ENCODE measurements around the gene PRRG3. TPM values are rescaled to one million over a fixed set of nuclear protein-coding genes. Genes with fewer than 3 reads are reported as not detected.

The PRRG3 gene
- total and polyA plus RNA-seq, 2 of the 4 experiments (the other 2 are of a cell fraction): not detected

DNA sequence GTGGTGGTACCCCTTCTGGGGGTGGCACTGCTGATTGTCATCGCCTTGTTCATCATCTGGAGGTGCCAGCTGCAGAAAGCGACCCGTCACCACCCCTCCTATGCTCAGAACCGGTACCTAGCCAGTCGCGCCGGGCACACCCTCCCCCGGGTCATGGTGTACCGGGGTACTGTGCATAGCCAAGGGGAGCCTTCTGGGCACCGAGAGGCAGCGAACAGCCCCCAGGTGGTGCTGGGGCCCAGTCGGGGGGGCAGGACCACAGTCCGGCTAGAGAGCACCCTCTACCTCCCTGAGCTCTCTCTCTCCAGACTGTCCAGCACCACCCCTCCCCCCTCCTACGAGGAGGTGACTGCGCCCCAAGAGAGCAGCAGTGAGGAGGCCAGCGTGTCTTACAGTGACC is 5.3 kb downstream of the PRRG3 start:
- dilution Hi-C loops (cut with HindIII; ENCODE audit: low sequenced_read_pairs, unreplicated experiment): no loop called here
- WGBS, 2 experiments (ENCODE audit: extremely low coverage in 2 of 2, insufficient read length in 1 of 2): no CpG with 5 or more reads among the region's 16 CpGs
- POLR2A ChIA-PET (ENCODE audit: unreplicated experiment): no interaction called here

More for the DNA sequence above, 5.3 kb downstream of the PRRG3 start:
- Histone ChIP-seq H3K4me2 (ENCODE audit: low read depth, low read length) (no peak overlapping the region), H4K5ac (ENCODE audit: low read depth, low read length) (no peak overlapping the region), H2AK9ac (replicated peaks; ENCODE audit: low read depth, low read length, poor library complexity) (no peak overlapping the region), H3K14ac (replicated peaks; ENCODE audit: low read depth, low read length) (no peak overlapping the region), H4K91ac (ENCODE audit: insufficient read depth, low read depth, low read length) (no peak overlapping the region), H3K23ac (ENCODE audit: low read depth, low read length) (no peak overlapping the region), H2BK120ac (ENCODE audit: low read depth, low read length) (no peak overlapping the region), H2BK5ac (ENCODE audit: low read depth, low read length, poor library complexity, severe bottlenecking) (no peak overlapping the region), H3K18ac (ENCODE audit: low read depth, low read length) (no peak overlapping the region), H4K20me1 (ENCODE audit: insufficient read depth, low read length) (no peaks in the 10 kb centered on the region), H2AK5ac (ENCODE audit: low read depth, low read length) (no peak overlapping the region), H3K4ac (ENCODE audit: low read depth, low read length) (no peak overlapping the region), H3K27ac (ENCODE audit: insufficient read depth, low read length) (no peak overlapping the region), H3K36me3 (ENCODE audit: control insufficient read depth, insufficient read depth, low read length) (no peaks in the 10 kb centered on the region), H3K9ac (ENCODE audit: low read depth, low read length) (no peak overlapping the region), H2BK15ac (ENCODE audit: low read depth, low read length) (no peak overlapping the region), H4K8ac (ENCODE audit: low read depth in 2 of 2, low read length in 2 of 2) (no peak overlapping the region), H2AFZ (replicated peaks; ENCODE audit: low read length, poor library complexity) (no peak overlapping the region), H2BK20ac (ENCODE audit: low read depth, low read length) (no peak overlapping the region), H3K9me1 (ENCODE audit: insufficient read depth, low read length) (no peaks in the 10 kb centered on the region), H3K4me1 (ENCODE audit: control insufficient read depth, insufficient read depth, low read length) (no peaks in the 10 kb centered on the region), H3K4me3 (ENCODE audit: insufficient read depth, low read depth, low read length) (no peak overlapping the region), H3K9me3 (ENCODE audit: control insufficient read depth, insufficient read depth, low read length) (peaks cover 9% of the 10 kb centered on the region; the same call in 1 of the 2 replicates), H3K56ac (ENCODE audit: extremely low read depth, insufficient read depth, low read length) (no peak overlapping the region), H3K27me3 (ENCODE audit: control insufficient read depth, insufficient read depth, low read length) (no peaks in the 10 kb centered on the region), H3K79me1 (ENCODE audit: low read depth in 1 of 2, low read length in 2 of 2) (no peaks in the 10 kb centered on the region)
- CTCF ChIA-PET: no interaction called here
- intact Hi-C loops (cut with micrococcal nuclease): no loop called here
- in situ Hi-C loops (cut with MboI; ENCODE audit: low sequenced_read_pairs): no loop called here
- BruUV-seq (replicated peaks): no TSS peak
- TF ChIP-seq, protein P1, sequence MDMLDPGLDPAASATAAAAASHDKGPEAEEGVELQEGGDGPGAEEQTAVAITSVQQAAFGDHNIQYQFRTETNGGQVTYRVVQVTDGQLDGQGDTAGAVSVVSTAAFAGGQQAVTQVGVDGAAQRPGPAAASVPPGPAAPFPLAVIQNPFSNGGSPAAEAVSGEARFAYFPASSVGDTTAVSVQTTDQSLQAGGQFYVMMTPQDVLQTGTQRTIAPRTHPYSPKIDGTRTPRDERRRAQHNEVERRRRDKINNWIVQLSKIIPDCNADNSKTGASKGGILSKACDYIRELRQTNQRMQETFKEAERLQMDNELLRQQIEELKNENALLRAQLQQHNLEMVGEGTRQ (IDR thresholded peaks at IDR 0.05; ENCODE audit: low read depth, low read length): no peak
- TF ChIP-seq BHLHE40 (IDR thresholded peaks at IDR 0.05; ENCODE audit: low read depth, low read length) (no peak), NFE2L2 (IDR thresholded peaks at IDR 0.05; ENCODE audit: low read depth, low read length) (no peak), CEBPB (IDR thresholded peaks at IDR 0.05; ENCODE audit: low read depth, low read length) (no peak), RAD21 (IDR thresholded peaks at IDR 0.05; ENCODE audit: low read length) (no peak), POLR2A (IDR thresholded peaks at IDR 0.05; ENCODE audit: low read depth, low read length) (no peak), RFX5 (IDR thresholded peaks at IDR 0.05; ENCODE audit: low read depth, low read length) (no peak), MXI1 (IDR thresholded peaks at IDR 0.05; ENCODE audit: borderline replicate concordance, low read depth, low read length) (no peak)
- TF ChIP-seq, protein P2, sequence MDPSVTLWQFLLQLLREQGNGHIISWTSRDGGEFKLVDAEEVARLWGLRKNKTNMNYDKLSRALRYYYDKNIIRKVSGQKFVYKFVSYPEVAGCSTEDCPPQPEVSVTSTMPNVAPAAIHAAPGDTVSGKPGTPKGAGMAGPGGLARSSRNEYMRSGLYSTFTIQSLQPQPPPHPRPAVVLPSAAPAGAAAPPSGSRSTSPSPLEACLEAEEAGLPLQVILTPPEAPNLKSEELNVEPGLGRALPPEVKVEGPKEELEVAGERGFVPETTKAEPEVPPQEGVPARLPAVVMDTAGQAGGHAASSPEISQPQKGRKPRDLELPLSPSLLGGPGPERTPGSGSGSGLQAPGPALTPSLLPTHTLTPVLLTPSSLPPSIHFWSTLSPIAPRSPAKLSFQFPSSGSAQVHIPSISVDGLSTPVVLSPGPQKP (IDR thresholded peaks at IDR 0.05; ENCODE audit: borderline replicate concordance, low read depth, low read length): no peak
- ATAC-seq (ENCODE audit: low read depth) (no peak), DNase-seq (no peak)
